GM12872 (cell line): ENCODE results near the gene SMYD2.

Experiments used
- CTCF ChIP-seq: IDR thresholded peaks from 3 replicates; pipeline ENCODE4 v1.5.1; 2011; ENCODE audit warnings: low read depth, mild to moderate bottlenecking, low read length, moderate library complexity; ENCODE audit not compliant: insufficient read depth

The SMYD2 gene

GRCh38 chr1:214247501-214248041, 33.4 kb upstream of the SMYD2 start:
- TF ChIP-seq CTCF, result no peak

- no peak for TF ChIP-seq CTCF
These were observed 32.5 kb upstream of the SMYD2 start for GRCh38 chr1:214248311-214249085.

- TF ChIP-seq CTCF, result no peak
These were observed 31.3 kb upstream of the SMYD2 start for GRCh38 chr1:214249651-214250050.

DNA sequence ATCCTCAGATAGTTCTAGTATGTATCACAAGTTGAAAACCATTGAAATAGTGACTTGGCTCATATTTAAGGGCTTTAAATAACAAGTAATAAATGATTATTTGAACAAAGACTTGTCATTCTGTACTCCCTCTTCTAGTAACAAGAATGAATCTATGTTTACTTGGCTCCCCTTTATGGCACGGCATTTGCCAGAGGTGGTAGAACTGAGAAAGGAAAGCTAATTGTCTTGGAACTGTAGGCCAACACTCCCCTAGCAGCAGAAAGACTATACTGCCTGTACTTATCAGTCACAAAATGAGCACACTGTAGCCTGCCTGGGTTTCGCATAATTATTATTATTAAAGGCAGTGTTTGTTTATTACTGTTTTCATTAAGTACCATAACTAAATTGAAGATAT, 29.6 kb upstream of the SMYD2 start:
- TF ChIP-seq CTCF, result no peak

GRCh38 chr1:214255509-214255908, 25.4 kb upstream of the SMYD2 start:
- no peak for TF ChIP-seq CTCF

DNA sequence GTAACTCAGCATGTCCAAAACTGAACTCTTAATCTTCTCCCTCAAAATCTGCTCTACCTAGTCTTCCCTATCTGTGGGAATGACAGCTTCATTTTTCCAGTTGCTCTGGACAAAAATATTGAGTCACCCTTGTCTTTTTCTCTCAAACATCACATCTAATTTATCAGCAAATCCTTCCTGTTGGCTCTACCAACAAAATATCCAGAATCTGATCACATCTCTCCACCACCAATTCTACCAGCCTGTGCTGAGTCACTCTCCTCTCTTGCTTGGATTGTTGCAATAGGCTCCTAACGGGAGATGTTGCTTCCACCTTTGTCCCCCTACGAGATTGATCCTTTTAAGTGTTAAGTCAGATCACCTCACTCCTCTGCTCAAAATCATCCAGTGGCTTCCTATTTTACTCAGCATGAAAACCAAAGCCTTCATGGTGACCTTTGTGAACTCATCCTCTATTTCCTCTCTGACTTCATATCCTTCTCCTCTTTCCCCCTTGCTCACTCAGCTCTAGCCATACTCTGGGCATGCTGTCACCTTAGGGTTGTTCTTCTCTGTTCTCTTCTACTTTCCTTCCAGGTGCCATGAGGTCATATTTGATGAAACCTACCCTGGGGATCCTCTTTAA, 21.5 kb upstream of the SMYD2 start:
- no peak for TF ChIP-seq CTCF

GRCh38 chr1:214260561-214261205, 20.3 kb upstream of the SMYD2 start:
- no peak for TF ChIP-seq CTCF
